SK-N-SH (cell line): ENCODE data around the gene VMP1. TPM values are rescaled to one million over a fixed set of nuclear protein-coding genes. Genes with fewer than 3 reads are reported as not detected.
A peak's percentile ranks its signal among the peaks of the same experiment; 100 is the strongest.

Experiments
- CTCF ChIA-PET: fragments of 300-600, 350-600 bp; formaldehyde crosslinking; extraction: SDS; loops from one replicate; lab custom pipeline; 2021; lab: Yijun Ruan, JAX
- POLR2A ChIA-PET: fragments of 350-600 bp; sonication (Branson Sonifier 250); formaldehyde crosslinking; extraction: SDS; loops from one replicate; lab custom pipeline; 2020; ENCODE audit warnings: antibody characterized with exemption, inconsistent platforms; lab: Yijun Ruan, JAX
- DNase-seq: peaks from one replicate; pipeline ENCODE4 v3.0.0; 2012
- H2AFZ ChIP-seq: fragments of 200-600 bp; sonication (generic); 2 replicates; pipeline ENCODE4 v1.8.1; 2016; ENCODE audit warnings: antibody characterized with exemption, mild to moderate bottlenecking, low read depth
- H3F3A ChIP-seq: fragments of 200-600 bp; sonication (generic); replicated peaks from 2 replicates; pipeline ENCODE3; 2016; ENCODE audit warnings: antibody characterized with exemption, mild to moderate bottlenecking; ENCODE audit not compliant: insufficient read depth
- H3K27ac ChIP-seq, 2 experiments: fragments of 200-500 bp in 1 of 2; fragments of 200-600 bp in 1 of 2; sonication (Bioruptor generic) in 1 of 2; sonication (generic), shearing (Covaris generic) in 1 of 2; 2 replicates each; pipeline versions ENCODE4 v1.5.1 to v1.6.1; 2014 to 2016; ENCODE audit warnings: low read depth in 2 of 2, inconsistent platforms in 1 of 2, low read length in 1 of 2, mild to moderate bottlenecking in 1 of 2, mixed read lengths in 1 of 2
- H3K27me3 ChIP-seq: fragments of 200-600 bp; sonication (generic), shearing (Covaris generic); 2 replicates; pipeline ENCODE4 v1.6.1; 2016; ENCODE audit warnings: mixed run types; ENCODE audit not compliant: insufficient read depth
- H3K36me3 ChIP-seq, 2 experiments: fragments of 200-500 bp in 1 of 2; fragments of 200-600 bp in 1 of 2; sonication (Bioruptor generic) in 1 of 2; sonication (generic) in 1 of 2; replicated peaks in 1 of 2; 2 replicates each; pipeline versions ENCODE3 to v1.5.1; 2014 to 2016; ENCODE audit warnings: low read length in 1 of 2, mild to moderate bottlenecking in 1 of 2; ENCODE audit not compliant: insufficient read depth in 2 of 2, control insufficient read depth in 1 of 2
- H3K4me1 ChIP-seq, 2 experiments: fragments of 200-500 bp in 1 of 2; fragments of 200-600 bp in 1 of 2; sonication (Bioruptor generic) in 1 of 2; sonication (generic), shearing (Covaris generic) in 1 of 2; 2 replicates each; pipeline versions ENCODE4 v1.5.1 to v1.6.1; 2014 to 2016; ENCODE audit warnings: low read depth in 1 of 2, low read length in 1 of 2, mixed run types in 1 of 2; ENCODE audit not compliant: insufficient read depth in 2 of 2, control insufficient read depth in 1 of 2
- H3K4me2 ChIP-seq: fragments of 200-600 bp; sonication (generic), shearing (Covaris generic); 2 replicates; pipeline ENCODE4 v1.6.1; 2017; ENCODE audit warnings: mixed run types
- H3K4me3 ChIP-seq, 2 experiments: fragments of 200-500 bp in 1 of 2; fragments of 200-600 bp in 1 of 2; sonication (Bioruptor generic) in 1 of 2; sonication (generic), shearing (Covaris generic) in 1 of 2; 2 replicates each; pipeline versions ENCODE4 v1.5.1 to v1.8.1; 2014 to 2016; ENCODE audit warnings: low read depth in 2 of 2, inconsistent platforms in 1 of 2, low read length in 1 of 2, mild to moderate bottlenecking in 1 of 2, mixed read lengths in 1 of 2, moderate library complexity in 1 of 2
- H3K79me2 ChIP-seq: fragments of 200-600 bp; sonication (generic); 2 replicates; pipeline ENCODE4 v1.8.1; 2017; ENCODE audit warnings: mild to moderate bottlenecking; ENCODE audit not compliant: insufficient read depth
- H3K9ac ChIP-seq: fragments of 200-600 bp; sonication (generic); 2 replicates; pipeline ENCODE4 v1.6.1; 2017; ENCODE audit warnings: mixed run types
- H3K9me2 ChIP-seq: fragments of 200-600 bp; sonication (generic); 2 replicates; pipeline ENCODE4 v1.6.1; 2017; ENCODE audit warnings: mixed run types
- H3K9me3 ChIP-seq: fragments of 200-600 bp; sonication (generic); 2 replicates; pipeline ENCODE4 v1.6.1; 2017; ENCODE audit warnings: mixed run types, mild to moderate bottlenecking, moderate library complexity
- H4K20me1 ChIP-seq: fragments of 200-600 bp; sonication (generic); 2 replicates; pipeline ENCODE4 v1.6.1; 2017; ENCODE audit warnings: mild to moderate bottlenecking, mixed run types; ENCODE audit not compliant: insufficient read depth
- CHD2 ChIP-seq: fragments of 150-350 bp; IDR thresholded peaks from 2 replicates; pipeline ENCODE4 v1.6.1; 2018; ENCODE audit warnings: low read length; ENCODE audit not compliant: partially characterized antibody
- CTCF ChIP-seq: fragments of 200-600 bp; sonication (generic); IDR thresholded peaks from 2 replicates; pipeline ENCODE4 v1.6.1; 2017; ENCODE audit warnings: antibody characterized with exemption, mild to moderate bottlenecking, moderate library complexity
- ELF1 ChIP-seq: IDR thresholded peaks from 2 replicates; pipeline ENCODE4 v1.4.0; 2012
- FOSL2 ChIP-seq: IDR thresholded peaks from 2 replicates; pipeline ENCODE4 v1.4.0; 2012; ENCODE audit warnings: low read depth, mild to moderate bottlenecking, moderate library complexity, borderline replicate concordance
- FOXJ3 ChIP-seq: sonication (generic); formaldehyde crosslinking; IDR thresholded peaks from 2 replicates; pipeline ENCODE4 v1.5.1; 2020; ENCODE audit warnings: mild to moderate bottlenecking, missing genetic modification reagents
- JUND ChIP-seq: IDR thresholded peaks from 2 replicates; pipeline ENCODE4 v1.4.0; 2012
- MAX ChIP-seq: IDR thresholded peaks from 2 replicates; pipeline ENCODE4 v1.4.0; 2012; ENCODE audit warnings: low read depth
- MEF2A ChIP-seq: IDR thresholded peaks from 2 replicates; pipeline ENCODE4 v1.4.0; 2012; ENCODE audit warnings: low read depth, borderline replicate concordance
- MXI1 ChIP-seq: IDR thresholded peaks from 2 replicates; pipeline ENCODE4 v1.6.1; 2012; ENCODE audit warnings: mild to moderate bottlenecking, low read depth, low read length, improper control_type of control experiment
- NFIC ChIP-seq: IDR thresholded peaks from 2 replicates; pipeline ENCODE4 v1.4.0; 2012; ENCODE audit warnings: borderline replicate concordance
- POLR2AphosphoS5 ChIP-seq: IDR thresholded peaks from 2 replicates; pipeline ENCODE4 v1.6.1; 2012; ENCODE audit warnings: low read depth, low read length
- REST ChIP-seq: IDR thresholded peaks from 2 replicates; pipeline ENCODE4 v1.6.1; 2012; ENCODE audit warnings: mild to moderate bottlenecking, low read depth, low read length, moderate library complexity
- RFX5 ChIP-seq: IDR thresholded peaks from 2 replicates; pipeline ENCODE4 v1.6.1; 2012; ENCODE audit warnings: mild to moderate bottlenecking, improper control_type of control experiment, low read length
- RXRA ChIP-seq: IDR thresholded peaks from 2 replicates; pipeline ENCODE4 v1.4.0; 2012; ENCODE audit warnings: low read depth, mild to moderate bottlenecking, borderline replicate concordance
- TAF1 ChIP-seq: IDR thresholded peaks from 2 replicates; pipeline ENCODE4 v1.6.1; 2012; ENCODE audit warnings: low read depth, mild to moderate bottlenecking, low read length, moderate library complexity, borderline replicate concordance
- TCF12 ChIP-seq: IDR thresholded peaks from 2 replicates; pipeline ENCODE4 v1.4.0; 2012
- TEAD4 ChIP-seq: IDR thresholded peaks from 2 replicates; pipeline ENCODE4 v1.4.0; 2012; ENCODE audit warnings: mild to moderate bottlenecking, borderline replicate concordance; ENCODE audit not compliant: insufficient read depth
- YY1 ChIP-seq: IDR thresholded peaks from 2 replicates; pipeline ENCODE4 v1.4.0; 2012; ENCODE audit warnings: low read depth, mild to moderate bottlenecking
- WGBS: methylation state at CpG from one replicate; pipeline ENCODE4 v1.1.6; 2017; ENCODE audit warnings: low lambda C conversion rate; 5-methylcytosine and 5-hydroxymethylcytosine counted together
- polyA plus RNA-seq, 3 experiments: library from polyadenylated mRNA; depleted of rRNA; stranded (reverse); fragments of >200 nt; gene quantifications; 2 replicates each; pipeline ENCODE4 v1.2.3, GENCODE V29; 2012

Gene VMP1
- polyA plus RNA-seq, 1 of the 3 experiments (the other 2 are of a cell fraction): 169 TPM

- no peak for TF ChIP-seq REST
- no peak for TF ChIP-seq MEF2A
- 0 out of 2 replicates have a peak, but pooled peaks have one; percentile 22 for TF ChIP-seq TEAD4
- TF ChIP-seq CHD2: peak; percentile 85
- TF ChIP-seq ELF1: no peak
- TF ChIP-seq MAX: peak; percentile 49; the same call in 1 of the 2 replicates
- no peak for TF ChIP-seq RFX5
- TF ChIP-seq JUND: peak; percentile 64
- TF ChIP-seq CTCF: no peak
- TF ChIP-seq POLR2AphosphoS5: peak; percentile 58
- no peak for TF ChIP-seq MXI1
- TF ChIP-seq FOXJ3: no peak
- TF ChIP-seq TCF12: peak; percentile 79
- TF ChIP-seq TAF1: peak; percentile 3; the same call in 1 of the 2 replicates
- TF ChIP-seq, all 33 proteins: peak for 16
Measured at GRCh38 chr17:59783221-59784047, 76.0 kb downstream of the VMP1 start (continued).

- Histone ChIP-seq H3K4me2 (peak overlapping the region; percentile 61), H3K27ac (peak overlapping the region; percentile 97 to 99), H3K27me3 (no peaks in the 10 kb centered on the region), H3K36me3 (peaks cover 0 to 17% of the 10 kb centered on the region in 2 experiments), H4K20me1 (no peaks in the 10 kb centered on the region), H2AFZ (no peak overlapping the region), H3K9me3 (no peaks in the 10 kb centered on the region), H3K4me1 (peaks cover 20 to 49% of the 10 kb centered on the region in 2 experiments), H3K79me2 (peaks cover 74% of the 10 kb centered on the region), H3K9me2 (no peaks in the 10 kb centered on the region), H3K9ac (peak overlapping the region; percentile 89), H3F3A (peaks cover 63% of the 10 kb centered on the region), H3K4me3 (no peak overlapping the region)
- ChIA-PET POLR2A (no interaction called here), CTCF (interaction anchor here (1.0 to 1.5 kb wide), 4 partner anchors 12 to 74 kb away, joined by 3 to 6 read pairs (median 4); no protein-coding TSS in a partner anchor)
- no peak for DNase-seq
- TF ChIP-seq FOSL2 (peak; percentile 41; the same call in 1 of the 2 replicates), RXRA (0 out of 2 replicates have a peak, but pooled peaks have one; percentile 32), NFIC (no peak), JUND (peak; percentile 37; the same call in 1 of the 2 replicates), YY1 (no peak)
- 58% methylated on average over 8 of the region's 8 CpGs for WGBS
Measured at GRCh38 chr17:59785091-59785799, 77.8 kb downstream of the VMP1 start.
